HG03342 (cell line): ENCODE measurements around the gene SLC16A4.

ENCODE experiments used
- ATAC-seq: cut with Tn5 transposase; IDR thresholded peaks from one replicate; pipeline ENCODE4 v1.9.1; 2021; ENCODE audit warnings: mild to moderate bottlenecking, moderate library complexity; ENCODE audit not compliant: unreplicated experiment

Gene SLC16A4

DNA sequence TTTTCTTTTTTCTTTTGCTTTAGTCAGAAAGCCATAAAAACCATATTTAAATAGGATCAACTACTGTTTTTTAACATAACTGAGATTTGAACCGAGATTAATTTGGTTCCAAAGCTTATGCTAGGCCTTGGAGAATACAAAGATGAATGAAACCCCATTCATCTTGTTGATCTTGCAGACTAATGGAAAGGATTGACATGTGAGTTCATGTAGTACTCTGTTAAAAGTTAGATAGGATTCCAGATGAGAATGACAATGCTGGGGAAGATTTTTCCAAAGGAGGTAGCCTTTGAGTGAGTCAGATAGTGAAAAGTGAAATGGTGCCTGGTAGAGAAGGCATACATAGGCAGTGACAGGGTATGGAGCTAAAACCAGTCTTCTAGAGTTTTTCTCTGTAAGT, 29.0 kb downstream of the SLC16A4 start:
- no peak for ATAC-seq

GRCh38 chr1:110360431-110360830, 30.4 kb downstream of the SLC16A4 start:
- ATAC-seq = no peak

DNA sequence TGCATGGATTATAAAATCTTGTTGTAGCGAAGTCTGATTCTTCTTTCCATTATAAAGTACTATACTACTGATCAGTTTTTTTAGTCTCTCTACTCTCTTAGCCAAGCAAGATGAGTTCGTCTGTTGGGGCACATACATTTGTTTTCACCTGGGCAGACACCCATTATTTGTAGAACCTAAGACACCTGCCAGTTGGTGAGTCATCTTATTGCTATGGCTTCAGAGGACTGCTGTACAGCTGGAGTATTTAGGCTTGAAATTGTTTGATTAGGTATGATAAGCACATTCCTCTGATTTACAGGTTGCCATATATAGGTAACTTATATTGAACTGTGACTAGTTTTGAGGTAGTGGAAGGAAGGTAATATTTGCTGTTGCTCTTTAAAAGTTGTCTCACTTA, 34.4 kb downstream of the SLC16A4 start:
- no peak for ATAC-seq

DNA sequence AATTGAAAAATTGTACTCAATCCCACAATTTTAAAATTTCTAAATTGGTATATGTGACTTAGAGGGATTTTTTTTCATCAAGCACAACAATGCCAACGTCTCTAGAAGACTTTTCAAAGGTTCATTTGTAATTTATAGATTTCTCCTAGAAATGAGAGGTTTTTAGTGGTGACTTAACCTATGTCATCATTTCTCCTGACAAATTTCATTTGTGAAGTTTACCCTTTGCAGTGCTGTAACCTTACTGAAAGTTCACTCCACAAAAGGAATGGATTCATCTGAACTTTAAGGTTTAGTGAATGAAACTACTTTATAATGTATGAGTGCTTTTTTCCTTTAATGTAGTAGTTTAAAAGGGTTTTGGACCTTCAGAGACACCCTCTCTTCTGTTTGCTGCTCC, 35.5 kb downstream of the SLC16A4 start:
- no peak for ATAC-seq

DNA sequence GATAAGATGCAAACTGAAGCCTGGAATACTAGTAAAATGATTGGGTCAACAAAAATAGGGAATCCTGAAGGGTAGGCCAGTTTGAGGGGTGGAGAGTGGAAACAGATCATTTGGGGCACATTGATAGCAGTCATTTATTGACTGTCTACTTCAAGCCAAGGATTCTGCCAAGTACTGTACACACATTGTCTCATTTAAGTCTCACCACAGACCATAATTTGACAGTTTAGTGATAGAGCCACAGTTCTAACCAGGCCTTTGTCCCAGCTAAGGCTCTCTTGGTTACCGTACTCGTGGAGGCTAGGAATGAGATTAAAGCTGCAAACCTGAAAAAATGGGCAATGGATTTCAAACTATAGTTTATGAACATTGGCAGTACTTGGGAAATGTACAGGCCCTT, 40.5 kb downstream of the SLC16A4 start:
- ATAC-seq = no peak

DNA sequence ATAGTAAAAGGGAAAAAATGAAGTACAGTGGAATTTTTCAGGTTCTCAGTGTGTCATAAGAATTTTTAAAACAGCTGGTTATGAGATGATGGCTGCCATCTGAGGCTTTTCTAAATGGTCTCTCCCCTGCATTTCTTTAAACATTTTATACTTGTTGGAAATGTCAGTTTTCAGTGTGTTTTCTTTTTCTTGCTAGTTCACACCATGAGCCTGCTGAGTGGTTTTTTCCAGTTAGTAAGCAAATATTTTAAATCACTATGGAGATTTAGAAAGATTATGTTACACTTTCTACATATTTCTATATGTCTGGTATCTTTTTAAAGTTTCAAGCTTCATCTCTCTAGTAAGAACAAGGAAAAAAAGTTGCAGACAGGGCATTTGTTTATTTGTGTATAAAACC, 42.1 kb downstream of the SLC16A4 start:
- ATAC-seq = no peak

DNA sequence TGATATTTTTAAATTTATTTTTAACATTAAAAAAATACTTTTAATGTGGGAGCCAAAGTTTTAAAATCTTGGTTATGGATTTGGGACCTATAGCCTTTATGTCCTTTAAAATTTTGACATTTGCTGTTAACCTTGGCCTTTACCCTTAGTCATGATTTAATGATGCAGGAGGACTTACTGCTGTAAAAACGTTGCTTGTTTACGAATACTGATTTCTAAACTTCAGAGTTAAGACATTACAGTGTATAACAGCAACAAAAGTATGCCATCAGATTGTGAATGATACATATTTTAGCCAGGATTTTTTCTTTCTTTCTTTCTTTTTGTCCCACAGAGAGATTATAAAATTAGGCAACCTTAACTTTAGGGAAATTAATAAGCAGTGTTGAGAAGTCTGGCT, 42.8 kb downstream of the SLC16A4 start:
- ATAC-seq = no peak

GRCh38 chr1:110347182-110347893, 43.5 kb downstream of the SLC16A4 start:
- no peak for ATAC-seq

GRCh38 chr1:110346690-110347089, 44.1 kb downstream of the SLC16A4 start:
- no peak for ATAC-seq

- no peak for ATAC-seq
Measured at GRCh38 chr1:110345480-110345879, 45.3 kb downstream of the SLC16A4 start.

- ATAC-seq = no peak
Measured at GRCh38 chr1:110344152-110344551, 46.7 kb downstream of the SLC16A4 start.

DNA sequence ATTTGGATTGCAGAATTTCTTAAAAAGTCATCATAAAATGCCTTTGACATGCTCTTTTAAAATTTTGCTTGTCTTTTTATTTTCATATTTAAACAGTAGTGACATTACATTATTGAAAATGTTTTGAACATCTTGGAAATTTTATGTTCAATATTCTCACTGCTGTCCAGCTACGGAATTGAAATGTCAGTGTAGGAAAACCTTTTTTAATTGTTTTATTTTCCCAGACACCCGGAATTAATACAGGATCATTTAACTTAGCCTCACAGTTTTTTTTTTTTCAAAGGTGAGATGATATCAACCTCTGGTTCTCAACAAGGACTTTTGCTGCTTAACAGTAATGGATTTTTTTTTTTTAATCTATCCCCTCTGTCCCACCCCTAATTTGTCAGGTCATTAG, 47.6 kb downstream of the SLC16A4 start:
- ATAC-seq = no peak

DNA sequence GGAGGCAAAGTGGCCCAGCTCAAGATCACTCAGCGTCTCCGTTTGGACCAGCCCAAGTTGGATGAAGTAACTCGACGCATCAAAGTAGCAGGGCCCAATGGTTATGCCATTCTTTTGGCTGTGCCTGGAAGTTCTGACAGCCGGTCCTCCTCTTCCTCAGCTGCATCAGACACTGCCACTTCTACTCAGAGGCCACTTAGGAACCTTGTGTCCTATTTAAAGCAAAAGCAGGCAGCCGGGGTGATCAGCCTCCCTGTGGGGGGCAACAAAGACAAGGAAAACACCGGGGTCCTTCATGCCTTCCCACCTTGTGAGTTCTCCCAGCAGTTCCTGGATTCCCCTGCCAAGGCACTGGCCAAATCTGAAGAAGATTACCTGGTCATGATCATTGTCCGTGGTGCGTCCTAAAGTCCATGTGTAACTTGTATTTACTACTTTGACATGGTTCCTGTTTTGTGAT, 48.9 kb downstream of the SLC16A4 start:
- no peak for ATAC-seq

DNA sequence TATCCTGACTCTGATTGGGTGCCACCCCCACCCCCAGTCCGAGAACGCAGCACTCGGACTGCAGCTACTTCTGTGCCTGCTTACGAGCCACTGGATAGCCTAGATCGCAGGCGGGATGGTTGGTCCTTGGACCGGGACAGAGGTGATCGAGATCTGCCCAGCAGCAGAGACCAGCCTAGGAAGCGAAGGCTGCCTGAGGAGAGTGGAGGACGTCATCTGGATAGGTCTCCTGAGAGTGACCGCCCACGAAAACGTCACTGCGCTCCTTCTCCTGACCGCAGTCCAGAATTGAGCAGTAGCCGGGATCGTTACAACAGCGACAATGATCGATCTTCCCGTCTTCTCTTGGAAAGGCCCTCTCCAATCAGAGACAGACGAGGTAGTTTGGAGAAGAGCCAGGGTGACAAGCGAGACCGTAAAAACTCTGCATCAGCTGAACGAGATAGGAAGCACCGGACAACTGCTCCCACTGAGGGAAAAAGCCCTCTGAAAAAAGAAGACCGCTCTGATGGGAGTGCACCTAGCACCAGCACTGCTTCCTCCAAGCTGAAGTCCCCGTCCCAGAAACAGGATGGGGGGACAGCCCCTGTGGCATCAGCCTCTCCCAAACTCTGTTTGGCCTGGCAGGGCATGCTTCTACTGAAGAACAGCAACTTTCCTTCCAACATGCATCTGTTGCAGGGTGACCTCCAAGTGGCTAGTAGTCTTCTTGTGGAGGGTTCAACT, 49.5 kb downstream of the SLC16A4 start:
- no peak for ATAC-seq

DNA sequence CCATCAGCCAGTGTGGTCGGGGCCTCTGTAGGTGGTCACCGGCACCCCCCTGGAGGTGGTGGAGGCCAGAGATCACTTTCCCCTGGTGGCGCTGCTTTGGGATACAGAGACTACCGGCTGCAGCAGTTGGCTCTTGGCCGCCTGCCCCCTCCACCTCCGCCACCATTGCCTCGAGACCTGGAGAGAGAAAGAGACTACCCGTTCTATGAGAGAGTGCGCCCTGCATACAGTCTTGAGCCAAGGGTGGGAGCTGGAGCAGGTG, 50.7 kb downstream of the SLC16A4 start:
- ATAC-seq = no peak

GRCh38 chr1:110339407-110340206, 51.2 kb downstream of the SLC16A4 start:
- ATAC-seq = no peak

DNA sequence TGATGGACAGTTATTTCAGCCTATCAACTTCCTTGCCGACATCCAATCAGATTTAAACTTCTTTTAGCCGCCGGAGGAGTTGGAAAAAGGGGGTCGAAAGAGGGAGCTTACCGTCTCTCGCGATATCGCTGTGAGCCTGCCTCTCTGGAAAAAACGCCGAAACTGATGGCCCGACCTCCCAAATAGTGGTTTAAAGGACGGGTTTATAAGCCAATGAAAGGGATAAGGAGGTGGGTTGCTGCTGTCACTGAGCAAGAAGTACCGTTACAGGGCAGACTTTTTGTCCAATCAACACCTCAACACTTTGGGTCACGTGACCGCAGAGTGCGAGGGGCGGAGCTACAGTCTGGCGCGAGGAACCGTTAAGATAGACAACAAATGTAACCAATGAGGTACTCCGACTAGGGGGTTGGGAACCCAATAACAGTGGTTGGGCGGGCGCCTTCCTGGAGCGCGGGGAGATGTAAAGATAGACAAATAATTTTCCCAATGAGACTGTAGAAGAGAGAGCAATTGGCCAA, 51.9 kb downstream of the SLC16A4 start, which contains the start of gene RBM15:
RBM15 (plus strand) TSS at position 492 of the 521 bp plus-strand sequence; CDS start at position 521, 29 bp downstream.
- peak; percentile 72 for ATAC-seq

DNA sequence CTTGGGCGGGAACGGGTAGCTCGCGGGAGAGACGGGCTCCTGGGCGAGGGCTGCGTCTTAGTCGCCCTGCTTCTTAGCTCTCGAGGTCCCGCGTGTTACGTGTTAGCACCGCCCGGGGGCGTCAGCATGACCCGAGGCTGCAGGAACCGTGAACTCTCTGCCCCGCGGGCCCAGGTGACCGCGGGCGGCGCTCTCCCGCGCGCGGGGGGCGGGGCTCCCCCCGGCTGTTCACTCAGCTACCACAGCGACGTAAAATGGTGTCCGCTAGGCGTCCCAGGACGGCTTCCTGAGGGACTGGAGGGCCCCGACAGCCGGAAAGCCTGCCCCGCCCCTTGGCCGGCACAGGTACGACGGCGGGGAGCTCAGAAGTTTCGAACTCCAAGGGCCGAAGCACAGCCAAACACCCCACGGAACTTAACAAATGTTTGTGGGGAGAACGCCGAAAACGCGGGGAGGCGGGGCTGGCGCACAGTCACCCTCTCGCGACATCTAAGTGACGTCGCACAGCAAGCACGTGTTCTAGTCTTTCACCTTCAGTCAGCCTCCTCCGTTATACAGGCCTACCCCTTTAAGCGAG, 52.4 kb downstream of the SLC16A4 start:
- ATAC-seq = peak; percentile 65

DNA sequence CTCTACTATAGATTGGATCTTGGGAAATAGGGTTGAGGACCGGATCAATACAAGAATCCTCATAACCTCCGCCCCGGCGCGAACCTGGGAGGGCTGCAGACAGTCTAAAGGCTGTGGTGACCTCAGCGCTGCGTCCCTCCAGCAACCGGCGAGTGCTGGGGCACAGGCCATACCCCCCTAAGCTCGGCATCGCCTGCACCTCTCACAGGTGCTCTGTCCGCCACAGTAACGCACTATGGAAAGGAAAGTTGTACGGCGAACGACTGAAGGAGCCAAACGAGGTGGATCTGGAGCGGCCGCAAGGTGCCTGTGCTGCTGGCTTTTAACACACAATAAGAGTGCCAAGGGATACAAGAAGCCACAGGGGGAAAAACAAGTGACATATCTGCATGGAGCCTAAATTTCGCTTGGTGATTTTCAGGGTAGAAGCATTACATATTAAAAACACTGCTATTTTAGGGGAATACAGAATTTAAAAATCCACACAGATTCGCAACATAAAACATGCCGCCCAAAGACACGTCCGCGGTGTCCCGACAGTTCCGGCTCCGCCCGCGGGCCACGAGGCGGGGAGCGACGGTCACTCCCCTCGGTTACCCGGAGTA, 53.0 kb downstream of the SLC16A4 start:
- no peak for ATAC-seq

DNA sequence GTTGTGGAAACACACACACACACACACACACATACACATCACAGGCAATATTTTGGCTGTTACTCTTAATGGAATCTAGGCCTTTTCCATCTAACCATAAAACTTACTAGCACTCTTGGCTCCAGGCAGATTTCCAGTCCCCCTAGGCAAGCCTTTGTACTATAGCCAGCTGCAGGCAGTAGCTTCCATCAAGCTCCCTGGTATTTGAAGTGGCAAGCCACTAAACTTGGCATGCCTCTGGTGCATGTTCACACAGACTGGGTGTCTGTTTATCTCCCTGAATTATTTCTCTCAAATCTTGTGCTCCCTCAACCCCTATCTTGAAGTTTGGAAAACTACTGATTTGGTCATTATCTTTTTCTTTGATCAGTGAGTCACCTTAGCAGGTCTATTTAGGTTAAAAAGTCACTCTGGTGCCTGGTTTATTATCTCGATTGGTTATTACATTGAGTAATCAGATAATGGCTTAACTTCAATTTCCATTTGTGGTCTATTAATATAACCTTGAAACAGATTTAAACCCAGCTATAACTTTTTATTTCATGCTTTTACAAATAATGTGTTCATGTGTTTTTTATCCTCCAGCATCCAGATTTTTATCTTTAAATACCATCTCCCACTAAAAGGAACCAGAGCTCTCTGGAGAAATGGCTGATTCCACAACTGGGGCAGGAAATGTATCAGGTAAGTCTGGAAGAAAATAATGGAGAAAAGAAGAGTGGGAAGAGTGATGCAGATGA, 54.4 kb downstream of the SLC16A4 start:
- no peak for ATAC-seq
